Fibroblast of lung (primary cell): ENCODE measurements around the gene FAAP24. TPM values are rescaled to one million over a fixed set of nuclear protein-coding genes. Genes with fewer than 3 reads are reported as not detected.
"Not testable (repeated sequence)": the region's sequence is repeated elsewhere in the genome, so short reads cannot be mapped to it uniquely, and the experiment has no call there.

Experiments used
- DNase-seq, 2 donors: peaks; one replicate each; pipeline versions ENCODE4 v3.0.0 to v3.0.0-alpha.2; 2010; ENCODE audit warnings: low read depth in 2 of 2
- H2AFZ ChIP-seq: 2 replicates; pipeline ENCODE4 v1.5.1; 2012; ENCODE audit warnings: low read length, control low read depth, inconsistent platforms
- H3K27ac ChIP-seq: 2 replicates; pipeline ENCODE4 v1.5.1; 2011; ENCODE audit warnings: low read length, control low read depth; ENCODE audit not compliant: insufficient read depth
- H3K27me3 ChIP-seq: 2 replicates; pipeline ENCODE4 v1.5.1; 2011; ENCODE audit warnings: mild to moderate bottlenecking, low read length; ENCODE audit not compliant: control insufficient read depth, insufficient read depth
- H3K36me3 ChIP-seq: 2 replicates; pipeline ENCODE4 v1.5.1; 2011; ENCODE audit warnings: low read length; ENCODE audit not compliant: control insufficient read depth, insufficient read depth
- H3K4me1 ChIP-seq: 2 replicates; pipeline ENCODE4 v1.5.1; 2011; ENCODE audit warnings: low read length; ENCODE audit not compliant: control insufficient read depth, insufficient read depth; ENCODE audit errors: extremely low read depth
- H3K4me2 ChIP-seq: 2 replicates; pipeline ENCODE4 v1.5.1; 2011; ENCODE audit warnings: low read length, control low read depth; ENCODE audit not compliant: insufficient read depth; ENCODE audit errors: extremely low read depth
- H3K4me3 ChIP-seq, 4 experiments: fragments of 200-600 bp in 1 of 4; sonication (generic) in 1 of 4; replicated peaks in 1 of 4; 2 replicates each; pipeline ENCODE4 v1.5.1; 2011 to 2016; ENCODE audit warnings: low read length in 4 of 4, low read depth in 3 of 4, mild to moderate bottlenecking in 3 of 4, control low read depth in 2 of 4, inconsistent platforms in 1 of 4, mixed read lengths in 1 of 4; ENCODE audit not compliant: insufficient read depth in 1 of 4; ENCODE audit errors: control extremely low read depth in 1 of 4
- H3K79me2 ChIP-seq: 2 replicates; pipeline ENCODE4 v1.5.1; 2012; ENCODE audit warnings: mild to moderate bottlenecking, low read length, inconsistent platforms; ENCODE audit not compliant: control insufficient read depth, insufficient read depth
- H3K9ac ChIP-seq: 2 replicates; pipeline ENCODE4 v1.5.1; 2011; ENCODE audit warnings: mild to moderate bottlenecking, low read length, control low read depth; ENCODE audit not compliant: insufficient read depth
- H3K9me3 ChIP-seq: 2 replicates; pipeline ENCODE4 v1.5.1; 2012; ENCODE audit warnings: low read depth, low read length; ENCODE audit not compliant: control insufficient read depth, insufficient read depth
- H4K20me1 ChIP-seq: 2 replicates; pipeline ENCODE4 v1.5.1; 2011; ENCODE audit warnings: low read length; ENCODE audit not compliant: control insufficient read depth, insufficient read depth; ENCODE audit errors: extremely low read depth
- EZH2 ChIP-seq: IDR thresholded peaks from 2 replicates; pipeline ENCODE4 v1.5.1; 2012; ENCODE audit warnings: low read length, control low read depth, mild to moderate bottlenecking; ENCODE audit errors: missing control alignments
- polyA plus RNA-seq, 2 donors: library from polyadenylated mRNA; depleted of rRNA in 1 of 2; stranded (reverse) in 1 of 2; unstranded in 1 of 2; fragments of >200 nt; gene quantifications; 2 replicates each; pipeline ENCODE4 v1.2.1, GENCODE V29; 2011 to 2012; ENCODE audit warnings: missing spikeins in 1 of 2
- total RNA-seq: library from RNA; depleted of rRNA; stranded (reverse); fragments of >200 nt; gene quantifications from 2 replicates; pipeline ENCODE4 v1.2.1, GENCODE V29; 2014
- TF ChIP-seq, protein P1 (sequence below), 2 donors: IDR thresholded peaks in 1 of 2; conservative IDR thresholded peaks in 1 of 2; 1 replicate in 1 of 2; 2 replicates in 1 of 2; pipeline ENCODE4 v1.5.1; 2011 to 2012; ENCODE audit warnings: low read length in 2 of 2, control low read depth in 1 of 2, inconsistent platforms in 1 of 2, low read depth in 1 of 2, mild to moderate bottlenecking in 1 of 2

Gene FAAP24
- total and polyA plus RNA-seq, 2 donors (not counting 1 experiment from before 2014, with no cell fraction given) = 2.3 to 3.0 TPM

GRCh38 chr19:33024398-33024797, 52.4 kb downstream of the FAAP24 start:
- H3K4me2 ChIP-seq = no peak overlapping the region
- H3K4me1 ChIP-seq = no peaks in the 10 kb centered on the region
- TF ChIP-seq EZH2 = no peak
- TF ChIP-seq, protein P1, sequence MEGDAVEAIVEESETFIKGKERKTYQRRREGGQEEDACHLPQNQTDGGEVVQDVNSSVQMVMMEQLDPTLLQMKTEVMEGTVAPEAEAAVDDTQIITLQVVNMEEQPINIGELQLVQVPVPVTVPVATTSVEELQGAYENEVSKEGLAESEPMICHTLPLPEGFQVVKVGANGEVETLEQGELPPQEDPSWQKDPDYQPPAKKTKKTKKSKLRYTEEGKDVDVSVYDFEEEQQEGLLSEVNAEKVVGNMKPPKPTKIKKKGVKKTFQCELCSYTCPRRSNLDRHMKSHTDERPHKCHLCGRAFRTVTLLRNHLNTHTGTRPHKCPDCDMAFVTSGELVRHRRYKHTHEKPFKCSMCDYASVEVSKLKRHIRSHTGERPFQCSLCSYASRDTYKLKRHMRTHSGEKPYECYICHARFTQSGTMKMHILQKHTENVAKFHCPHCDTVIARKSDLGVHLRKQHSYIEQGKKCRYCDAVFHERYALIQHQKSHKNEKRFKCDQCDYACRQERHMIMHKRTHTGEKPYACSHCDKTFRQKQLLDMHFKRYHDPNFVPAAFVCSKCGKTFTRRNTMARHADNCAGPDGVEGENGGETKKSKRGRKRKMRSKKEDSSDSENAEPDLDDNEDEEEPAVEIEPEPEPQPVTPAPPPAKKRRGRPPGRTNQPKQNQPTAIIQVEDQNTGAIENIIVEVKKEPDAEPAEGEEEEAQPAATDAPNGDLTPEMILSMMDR (conservative IDR thresholded peaks at IDR 0.05 in 1 of 2, IDR thresholded peaks at IDR 0.05 in 1 of 2; ENCODE audit: low read depth in 1 of 2, low read length in 2 of 2) = no peak
- no peaks in the 10 kb centered on the region for H3K36me3 ChIP-seq
- H3K79me2 ChIP-seq = no peaks in the 10 kb centered on the region
- H4K20me1 ChIP-seq = no peaks in the 10 kb centered on the region
- H3K9me3 ChIP-seq = no peaks in the 10 kb centered on the region
- H3K27me3 ChIP-seq = no peaks in the 10 kb centered on the region
- H3K4me3 ChIP-seq = no peak overlapping the region
- no peak overlapping the region for H3K27ac ChIP-seq
- H2AFZ ChIP-seq = no peak overlapping the region
- H3K9ac ChIP-seq = no peak overlapping the region
- DNase-seq = no peak

GRCh38 chr19:33025468-33026238, 53.6 kb downstream of the FAAP24 start:
- H3K4me1 ChIP-seq, H3K4me3 ChIP-seq, H3K9me3 ChIP-seq, DNase-seq, H2AFZ ChIP-seq, H3K27me3 ChIP-seq, H3K79me2 ChIP-seq, H4K20me1 ChIP-seq, H3K4me2 ChIP-seq, H3K27ac ChIP-seq, H3K36me3 ChIP-seq, H3K9ac ChIP-seq: not testable (repeated sequence)

DNA sequence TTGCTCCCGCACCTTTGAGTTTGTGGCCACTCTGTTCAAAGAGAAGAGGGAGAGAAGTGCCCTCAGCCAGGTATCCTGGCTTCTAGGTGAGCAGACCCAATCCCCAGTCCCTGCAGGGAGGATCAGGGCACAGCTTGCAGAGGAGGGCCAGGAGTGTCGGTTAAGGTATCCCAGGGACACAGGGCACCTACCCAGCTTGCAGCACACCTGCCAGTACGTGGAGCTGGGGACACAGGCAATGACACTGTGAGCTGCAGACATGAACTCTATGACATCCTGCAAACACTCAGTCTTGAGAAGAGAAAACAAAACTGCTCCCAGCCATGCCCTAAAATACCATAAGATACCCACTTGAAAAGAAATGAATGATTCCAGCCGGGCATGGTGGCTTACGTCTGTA, 54.6 kb downstream of the FAAP24 start:
- H3K27me3 ChIP-seq, H3K79me2 ChIP-seq, H3K4me1 ChIP-seq, H3K4me2 ChIP-seq, H2AFZ ChIP-seq, H3K4me3 ChIP-seq, H3K27ac ChIP-seq, H3K36me3 ChIP-seq, H4K20me1 ChIP-seq, H3K9me3 ChIP-seq, H3K9ac ChIP-seq, DNase-seq: not testable (repeated sequence)

Other genes with a start within 250 kb of the FAAP24 start
- gene SLC7A9, start 102.5 kb upstream of the FAAP24 start, total RNA-seq = 0.17 and 0.26 TPM in 2 replicates
- 0.08 TPM in 1 of 2 replicates, not detected in the other for gene SLC7A9, start 102.5 kb upstream of the FAAP24 start, polyA plus RNA-seq
- gene CEP89, start 284 bp upstream of the FAAP24 start, total RNA-seq = 6.3 and 9.8 TPM in 2 replicates
- gene CEP89, start 284 bp upstream of the FAAP24 start, polyA plus RNA-seq = 13.8 and 16.6 TPM in 2 replicates
- 1.5 and 3.3 TPM in 2 replicates for gene RHPN2, start 92.6 kb downstream of the FAAP24 start, total RNA-seq
- 3.8 and 5.7 TPM in 2 replicates for gene RHPN2, start 92.6 kb downstream of the FAAP24 start, polyA plus RNA-seq
- 6.3 and 8.0 TPM in 2 replicates for gene GPATCH1, start 108.9 kb downstream of the FAAP24 start, total RNA-seq
- 5.4 and 5.6 TPM in 2 replicates for gene GPATCH1, start 108.9 kb downstream of the FAAP24 start, polyA plus RNA-seq
- gene WDR88, start 159.9 kb downstream of the FAAP24 start, total RNA-seq = under 0.01 TPM in 1 of 2 replicates, not detected in the other
- gene WDR88, start 159.9 kb downstream of the FAAP24 start, polyA plus RNA-seq = not detected in 2 replicates
- 24.4 and 28.2 TPM in 2 replicates for gene LRP3, start 222.1 kb downstream of the FAAP24 start, total RNA-seq
- 4.0 and 5.9 TPM in 2 replicates for gene LRP3, start 222.1 kb downstream of the FAAP24 start, polyA plus RNA-seq